Measurements from ENCODE around the gene TECPR2.

DNA sequence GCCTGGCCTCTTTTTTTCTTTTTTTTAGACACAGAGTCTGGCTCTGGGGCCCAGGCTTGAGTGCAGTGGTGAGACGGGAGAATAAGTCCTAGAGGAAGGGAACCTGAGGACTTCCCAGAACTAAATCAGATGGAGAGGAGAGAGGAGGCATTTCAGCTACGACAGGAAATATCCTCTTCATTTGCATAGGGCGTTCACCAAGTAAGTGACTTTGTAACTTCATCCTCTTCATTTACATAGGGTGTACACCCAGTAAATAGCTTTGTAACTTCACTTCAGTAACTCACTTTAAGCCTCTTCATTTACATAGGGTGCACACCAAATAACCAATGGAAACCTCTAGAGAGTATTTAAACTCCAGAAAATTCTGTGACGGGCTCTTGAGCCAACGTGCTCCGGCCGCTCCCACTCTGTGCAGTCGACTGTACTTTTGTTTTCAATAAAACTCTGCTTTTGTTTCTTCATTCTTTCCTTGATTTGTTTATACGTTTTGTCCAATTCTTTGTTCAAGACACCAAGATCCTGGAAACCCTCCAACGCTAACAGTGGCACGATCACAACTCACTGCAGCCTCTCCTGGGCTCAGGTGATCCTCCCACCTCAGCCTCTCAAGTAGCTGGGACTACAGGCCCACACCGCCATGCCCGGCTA, 168.2 kb downstream of the TECPR2 start:
- TF ChIP-seq, protein P1, sequence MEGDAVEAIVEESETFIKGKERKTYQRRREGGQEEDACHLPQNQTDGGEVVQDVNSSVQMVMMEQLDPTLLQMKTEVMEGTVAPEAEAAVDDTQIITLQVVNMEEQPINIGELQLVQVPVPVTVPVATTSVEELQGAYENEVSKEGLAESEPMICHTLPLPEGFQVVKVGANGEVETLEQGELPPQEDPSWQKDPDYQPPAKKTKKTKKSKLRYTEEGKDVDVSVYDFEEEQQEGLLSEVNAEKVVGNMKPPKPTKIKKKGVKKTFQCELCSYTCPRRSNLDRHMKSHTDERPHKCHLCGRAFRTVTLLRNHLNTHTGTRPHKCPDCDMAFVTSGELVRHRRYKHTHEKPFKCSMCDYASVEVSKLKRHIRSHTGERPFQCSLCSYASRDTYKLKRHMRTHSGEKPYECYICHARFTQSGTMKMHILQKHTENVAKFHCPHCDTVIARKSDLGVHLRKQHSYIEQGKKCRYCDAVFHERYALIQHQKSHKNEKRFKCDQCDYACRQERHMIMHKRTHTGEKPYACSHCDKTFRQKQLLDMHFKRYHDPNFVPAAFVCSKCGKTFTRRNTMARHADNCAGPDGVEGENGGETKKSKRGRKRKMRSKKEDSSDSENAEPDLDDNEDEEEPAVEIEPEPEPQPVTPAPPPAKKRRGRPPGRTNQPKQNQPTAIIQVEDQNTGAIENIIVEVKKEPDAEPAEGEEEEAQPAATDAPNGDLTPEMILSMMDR (IDR thresholded peaks at IDR 0.05; ENCODE audit: low read depth, low read length), result no peak
- TF ChIP-seq POLR2A (IDR thresholded peaks at IDR 0.05; ENCODE audit: extremely low read depth, insufficient read length), result no peak
- TF ChIP-seq, protein P2, sequence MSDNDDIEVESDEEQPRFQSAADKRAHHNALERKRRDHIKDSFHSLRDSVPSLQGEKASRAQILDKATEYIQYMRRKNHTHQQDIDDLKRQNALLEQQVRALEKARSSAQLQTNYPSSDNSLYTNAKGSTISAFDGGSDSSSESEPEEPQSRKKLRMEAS (IDR thresholded peaks at IDR 0.05; ENCODE audit: low read depth, low read length), result no peak
